Measurements from ENCODE around the gene SH2D6. TPM values are rescaled to one million over a fixed set of nuclear protein-coding genes. Genes with fewer than 3 reads are reported as not detected.
"Not testable (repeated sequence)": the region's sequence is repeated elsewhere in the genome, so short reads cannot be mapped to it uniquely, and the experiment has no call there.

Gene SH2D6
- polyA plus RNA-seq, 5 donors = 0.67 to 1.7 (median 0.85) TPM

GRCh38 chr2:85468704-85469349 is 50.3 kb downstream of the SH2D6 start:
- DNase-seq = peak in 1 of 2 donors; percentile 4

DNA sequence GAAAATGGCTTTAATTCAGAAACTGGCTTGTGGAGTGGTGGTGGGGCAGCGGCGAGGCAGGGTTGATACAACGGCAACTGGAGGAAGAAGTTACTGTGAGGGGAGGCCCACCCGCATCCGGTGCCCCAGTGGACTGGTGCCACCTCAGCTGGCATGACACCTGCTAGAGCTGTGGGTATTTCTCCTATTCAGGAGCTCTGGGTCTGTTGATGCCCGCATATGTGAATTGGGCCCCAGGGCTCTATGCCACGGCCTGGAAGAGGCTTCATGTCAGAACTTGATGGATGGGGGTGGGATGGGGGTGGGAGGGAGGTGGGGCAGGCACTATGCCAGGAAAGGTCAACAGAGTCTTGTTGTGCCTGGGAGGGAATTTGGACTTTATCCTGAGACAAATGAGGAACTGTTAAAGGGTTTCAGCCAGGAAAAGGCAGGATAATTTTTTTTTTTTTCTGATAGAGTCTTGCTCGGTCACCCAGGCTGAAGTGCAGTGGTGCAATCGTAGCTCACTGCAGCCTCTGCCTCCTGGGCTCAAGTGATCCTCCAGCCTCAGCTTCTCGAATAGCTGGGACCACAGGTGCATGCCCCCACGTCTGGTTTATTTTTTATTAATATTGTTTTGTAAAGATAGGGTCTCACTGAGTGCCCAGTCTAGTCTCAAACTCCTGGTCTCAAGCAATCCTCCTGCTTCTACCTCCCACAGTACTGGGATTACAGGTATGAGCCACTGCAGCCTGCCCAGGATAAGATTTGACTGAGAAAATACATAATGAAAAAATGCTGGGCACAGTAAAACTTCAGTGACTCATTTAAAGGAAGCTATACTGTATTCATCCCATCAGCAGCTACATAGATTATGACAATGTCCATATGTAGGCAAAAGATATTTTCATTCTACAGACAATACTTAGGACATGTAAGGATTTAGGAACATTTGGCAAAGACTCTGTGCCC is 52.6 kb downstream of the SH2D6 start:
- DNase-seq = peak in 1 of 2 donors; percentile 3

DNA sequence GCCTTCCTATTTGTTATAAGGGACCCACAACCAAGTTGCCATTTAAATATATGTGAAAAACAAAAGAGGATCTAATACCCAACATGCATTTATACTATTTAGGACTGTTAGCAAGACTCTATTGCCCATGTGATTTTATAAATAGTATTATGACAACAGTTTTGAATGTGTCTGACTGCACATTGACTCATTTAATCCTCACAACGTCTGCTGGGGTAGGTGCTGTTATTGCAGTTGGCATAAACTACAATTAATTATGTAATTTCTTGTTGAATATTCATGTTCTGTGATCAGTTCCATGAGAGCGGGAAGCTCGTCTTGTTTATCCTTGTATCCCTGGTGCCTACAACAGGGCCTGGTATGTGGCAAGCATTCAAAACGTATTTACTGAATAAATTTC is 53.7 kb downstream of the SH2D6 start:
- DNase-seq = no peak

GRCh38 chr2:85475799-85476490 is 57.4 kb downstream of the SH2D6 start:
- DNase-seq = no peak

DNA sequence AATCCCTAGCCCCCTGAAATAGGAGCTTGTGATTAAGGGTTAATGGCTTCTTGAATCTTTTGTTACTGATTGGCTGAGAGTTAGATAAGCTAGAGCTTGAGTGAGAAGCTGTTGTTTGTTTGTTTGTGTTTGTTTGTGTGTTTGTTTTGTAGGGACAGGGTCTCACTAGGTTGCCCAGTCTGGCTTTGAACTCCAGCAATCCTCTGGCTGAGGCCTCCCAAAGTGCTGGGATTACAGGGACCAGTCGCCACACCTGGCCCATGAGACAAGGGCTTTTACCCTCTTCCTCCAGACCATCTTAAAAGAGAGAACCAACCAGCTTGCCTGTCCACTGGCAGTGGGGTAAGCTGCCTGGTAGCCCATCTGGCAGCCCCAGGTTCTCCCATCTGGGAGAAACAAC is 58.1 kb downstream of the SH2D6 start:
- no peak for DNase-seq

- no peak for DNase-seq
Observed at GRCh38 chr2:85477884-85478283, 59.4 kb downstream of the SH2D6 start.

GRCh38 chr2:85481818-85482777 is 63.6 kb downstream of the SH2D6 start:
- no peak for DNase-seq

DNA sequence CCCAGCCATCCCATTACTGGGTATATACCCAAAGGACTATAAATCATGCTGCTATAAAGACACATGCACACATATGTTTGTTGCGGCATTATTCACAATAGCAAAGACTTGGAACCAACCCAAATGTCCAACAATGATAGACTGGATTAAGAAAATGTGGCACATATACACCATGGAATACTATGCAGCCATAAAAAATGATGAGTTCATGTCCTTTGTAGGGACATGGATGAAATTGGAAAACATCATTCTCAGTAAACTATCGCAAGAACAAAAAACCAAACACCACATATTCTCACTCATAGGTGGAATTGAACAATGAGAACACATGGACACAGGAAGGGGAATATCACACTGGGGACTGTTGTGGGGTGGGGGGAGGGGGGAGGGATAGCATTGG is 66.1 kb downstream of the SH2D6 start:
- not testable (repeated sequence) for DNase-seq

- no peak for DNase-seq
Observed at GRCh38 chr2:85485815-85486214, 67.3 kb downstream of the SH2D6 start.

Other genes with a start within 250 kb of the SH2D6 start
- gene TGOLN2, start 90.7 kb upstream of the SH2D6 start, polyA plus RNA-seq (ENCODE audit: insufficient read depth in 1 of 5, insufficient read length in 5 of 5, low replicate concordance in 1 of 5) = 100 to 1,000 TPM in 2 of 5 donors, 10 to 100 TPM in 3; 77.4 to 106 (median 94.1) TPM
- gene RETSAT, start 64.2 kb upstream of the SH2D6 start, polyA plus RNA-seq (ENCODE audit: insufficient read depth in 1 of 5, insufficient read length in 5 of 5, low replicate concordance in 1 of 5) = 10 to 100 TPM; 25.3 to 29.3 (median 27.0) TPM
- gene ELMOD3, start 63.9 kb upstream of the SH2D6 start, polyA plus RNA-seq (ENCODE audit: insufficient read depth in 1 of 5, insufficient read length in 5 of 5, low replicate concordance in 1 of 5) = 10 to 100 TPM; 30.3 to 39.1 (median 33.3) TPM
- gene CAPG, start 8.3 kb upstream of the SH2D6 start, polyA plus RNA-seq (ENCODE audit: insufficient read depth in 1 of 5, insufficient read length in 5 of 5, low replicate concordance in 1 of 5) = 10 to 100 TPM; 42.5 to 59.9 (median 52.0) TPM
- 100 to 1,000 TPM; 274 to 398 (median 339) TPM for gene MAT2A, start 120.5 kb downstream of the SH2D6 start, polyA plus RNA-seq (ENCODE audit: insufficient read depth in 1 of 5, insufficient read length in 5 of 5, low replicate concordance in 1 of 5)
- gene GGCX, start 142.8 kb downstream of the SH2D6 start, polyA plus RNA-seq (ENCODE audit: insufficient read depth in 1 of 5, insufficient read length in 5 of 5, low replicate concordance in 1 of 5) = 10 to 100 TPM; 28.9 to 43.5 (median 35.2) TPM
- gene VAMP8, start 158.9 kb downstream of the SH2D6 start, polyA plus RNA-seq (ENCODE audit: insufficient read depth in 1 of 5, insufficient read length in 5 of 5, low replicate concordance in 1 of 5) = 10 to 100 TPM; 54.6 to 78.1 (median 68.1) TPM
- 10 to 100 TPM; 42.6 to 75.2 (median 57.3) TPM for gene VAMP5, start 165.7 kb downstream of the SH2D6 start, polyA plus RNA-seq (ENCODE audit: insufficient read depth in 1 of 5, insufficient read length in 5 of 5, low replicate concordance in 1 of 5)
- 100 to 1,000 TPM in 4 of 5 donors, 10 to 100 TPM in 1; 99.7 to 114 (median 110) TPM for gene RNF181, start 177.0 kb downstream of the SH2D6 start, polyA plus RNA-seq (ENCODE audit: insufficient read depth in 1 of 5, insufficient read length in 5 of 5, low replicate concordance in 1 of 5)
- gene TMEM150A, start 184.0 kb downstream of the SH2D6 start, polyA plus RNA-seq (ENCODE audit: insufficient read depth in 1 of 5, insufficient read length in 5 of 5, low replicate concordance in 1 of 5) = 10 to 100 TPM in 4 of 5 donors, 1 to 10 TPM in 1; 9.9 to 16.9 (median 13.8) TPM
- gene C2orf68, start 193.4 kb downstream of the SH2D6 start, polyA plus RNA-seq (ENCODE audit: insufficient read depth in 1 of 5, insufficient read length in 5 of 5, low replicate concordance in 1 of 5) = 10 to 100 TPM; 64.7 to 84.1 (median 78.8) TPM
- gene USP39, start 197.5 kb downstream of the SH2D6 start, polyA plus RNA-seq (ENCODE audit: insufficient read depth in 1 of 5, insufficient read length in 5 of 5, low replicate concordance in 1 of 5) = 10 to 100 TPM; 59.2 to 72.8 (median 63.3) TPM
- gene SFTPB, start 249.5 kb downstream of the SH2D6 start, polyA plus RNA-seq (ENCODE audit: insufficient read depth in 1 of 5, insufficient read length in 5 of 5, low replicate concordance in 1 of 5) = 100 to 1,000 TPM; 199 to 677 (median 404) TPM